OCI-LY7 (cell line): ENCODE data around the gene FOXP1. TPM values are rescaled to one million over a fixed set of nuclear protein-coding genes. Genes with fewer than 3 reads are reported as not detected.

Experiments used
- BruUV-seq: library from RNA; stranded (reverse); fragments of 400-500 nt; replicated peaks from 2 replicates; lab custom pipeline; 2021; lab: Mats Ljungman, UMichigan
- CTCF ChIA-PET: fragments of 300-600 bp; sonication (Branson Sonifier 250); formaldehyde crosslinking; loops from one replicate; lab custom pipeline; 2022; ENCODE audit warnings: antibody characterized with exemption; ENCODE audit not compliant: unreplicated experiment; lab: Charles Lee
- POLR2A ChIA-PET: fragments of 300-600 bp; sonication (Branson Sonifier 250); formaldehyde crosslinking; loops from one replicate; lab custom pipeline; 2022; ENCODE audit warnings: antibody characterized with exemption; lab: Charles Lee
- DNase-seq: peaks from one replicate; pipeline ENCODE4 v3.0.0-alpha.2; 2015; ENCODE audit warnings: low spot score
- H2AFZ ChIP-seq: fragments of 200-600 bp; sonication (generic), shearing (Covaris generic); 2 replicates; pipeline ENCODE4 v1.6.1; 2014; ENCODE audit warnings: mild to moderate bottlenecking, antibody characterized with exemption, low read length, moderate library complexity
- H3K27ac ChIP-seq: fragments of 200-600 bp; sonication (generic); 2 replicates; pipeline ENCODE4 v1.5.1; 2014; ENCODE audit warnings: mixed run types, low read depth, mild to moderate bottlenecking, moderate library complexity, low read length, inconsistent platforms; ENCODE audit not compliant: poor library complexity, severe bottlenecking
- H3K36me3 ChIP-seq: fragments of 200-600 bp; sonication (generic); 2 replicates; pipeline ENCODE4 v1.6.1; 2014; ENCODE audit warnings: mild to moderate bottlenecking, antibody characterized with exemption, low read length, moderate library complexity, mixed read lengths; ENCODE audit not compliant: insufficient read depth
- H3K4me1 ChIP-seq: fragments of 200-600 bp; sonication (generic); 2 replicates; pipeline ENCODE4 v1.5.1; 2014; ENCODE audit warnings: mild to moderate bottlenecking, low read length; ENCODE audit not compliant: insufficient read depth, poor library complexity, severe bottlenecking
- H3K4me2 ChIP-seq: fragments of 200-600 bp; sonication (generic); 2 replicates; pipeline ENCODE4 v1.6.1; 2014; ENCODE audit warnings: mild to moderate bottlenecking, low read length
- H3K4me3 ChIP-seq: fragments of 200-600 bp; sonication (generic); 2 replicates; pipeline ENCODE4 v1.5.1; 2014; ENCODE audit warnings: mild to moderate bottlenecking, low read depth, low read length; ENCODE audit not compliant: poor library complexity, severe bottlenecking
- H3K79me2 ChIP-seq: fragments of 200-600 bp; sonication (generic); 2 replicates; pipeline ENCODE4 v1.6.1; 2016; ENCODE audit warnings: low read depth, mild to moderate bottlenecking, low read length, moderate library complexity, mixed read lengths; ENCODE audit not compliant: insufficient read depth
- H3K9me2 ChIP-seq: fragments of 200-600 bp; sonication (generic); 2 replicates; pipeline ENCODE4 v1.6.1; 2016; ENCODE audit warnings: mild to moderate bottlenecking, low read length, mixed read lengths; ENCODE audit not compliant: insufficient read depth
- H3K9me3 ChIP-seq: fragments of 200-600 bp; sonication (generic); 2 replicates; pipeline ENCODE4 v1.6.1; 2014; ENCODE audit warnings: mild to moderate bottlenecking, mixed run types, low read length, mixed read lengths
- H4K20me1 ChIP-seq: fragments of 200-600 bp; sonication (generic); 2 replicates; pipeline ENCODE4 v1.6.1; 2014; ENCODE audit warnings: mild to moderate bottlenecking, antibody characterized with exemption, low read length, moderate library complexity, mixed read lengths; ENCODE audit not compliant: insufficient read depth
- EZH2phosphoT487 ChIP-seq: fragments of 200-600 bp; sonication (generic); IDR thresholded peaks from 2 replicates; pipeline ENCODE4 v1.6.1; 2018; ENCODE audit warnings: low read depth, borderline replicate concordance, mild to moderate bottlenecking, mixed run types, antibody characterized with exemption, low read length, moderate library complexity, mixed read lengths
- intact Hi-C: fragments of 100-400 bp; cut with micrococcal nuclease; formaldehyde crosslinking; loops from one replicate; pipeline ENCODE4 v1.10.0; 2022; ENCODE audit not compliant: unreplicated experiment
- total RNA-seq, 2 experiments: library from RNA; depleted of rRNA in 1 of 2; stranded (reverse); fragments of >200 nt in 1 of 2; shearing (Covaris generic) in 1 of 2; gene quantifications; 2 replicates each; pipeline ENCODE4 v1.2.3, GENCODE V29; 2014 to 2022
- TF ChIP-seq, protein P1 (sequence below): fragments of 200-600 bp; sonication (generic); conservative IDR thresholded peaks from 2 replicates; pipeline ENCODE4 v1.5.1; 2014; ENCODE audit warnings: mild to moderate bottlenecking, antibody characterized with exemption, low read length, moderate library complexity, mixed read lengths

FOXP1 gene
- total RNA-seq, 2 experiments from 2014 or later: 87.3 to 151 TPM

DNA sequence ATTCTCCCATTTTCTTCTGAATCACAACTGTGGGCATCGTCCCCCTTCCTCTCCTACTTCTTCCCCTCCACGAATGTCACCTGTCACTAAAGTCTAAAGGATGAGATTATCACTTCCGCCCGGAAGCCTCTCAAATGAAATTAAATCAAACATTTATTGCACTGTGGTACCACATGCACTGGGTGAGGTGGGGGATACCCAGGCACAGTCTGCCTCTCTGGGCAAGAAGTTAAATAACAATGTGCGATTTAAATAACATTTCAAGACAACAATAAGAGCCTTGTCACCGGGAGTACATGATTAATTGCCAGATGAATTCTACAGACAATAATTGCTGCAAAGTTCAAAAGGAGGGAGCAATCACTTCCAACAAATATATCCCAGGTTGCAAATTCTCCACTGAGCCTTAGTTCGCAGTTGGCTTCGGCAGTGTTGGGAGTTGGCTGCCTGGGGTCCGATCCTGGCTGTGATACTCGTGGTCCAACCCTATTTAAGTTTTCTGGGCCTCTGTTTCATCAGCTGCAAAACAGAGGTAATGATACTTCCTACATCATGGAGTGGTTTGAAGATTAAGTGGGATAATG, 77.7 kb downstream of the FOXP1 start:
- intact Hi-C loops: no loop called here
- H2AFZ ChIP-seq: no peak overlapping the region
- BruUV-seq: no TSS peak
- peaks cover 8% of the 10 kb centered on the region; the same call in 1 of the 2 replicates for H3K36me3 ChIP-seq
- no peak for DNase-seq
- H3K9me3 ChIP-seq: no peaks in the 10 kb centered on the region
- peaks cover 32% of the 10 kb centered on the region; the same call in 1 of the 2 replicates for H3K79me2 ChIP-seq
- CTCF ChIA-PET: no interaction called here
- no peaks in the 10 kb centered on the region for H3K9me2 ChIP-seq
- no peak overlapping the region for H3K4me3 ChIP-seq
- H3K27ac ChIP-seq: no peak overlapping the region
- TF ChIP-seq EZH2phosphoT487: no peak
- TF ChIP-seq, protein P1, sequence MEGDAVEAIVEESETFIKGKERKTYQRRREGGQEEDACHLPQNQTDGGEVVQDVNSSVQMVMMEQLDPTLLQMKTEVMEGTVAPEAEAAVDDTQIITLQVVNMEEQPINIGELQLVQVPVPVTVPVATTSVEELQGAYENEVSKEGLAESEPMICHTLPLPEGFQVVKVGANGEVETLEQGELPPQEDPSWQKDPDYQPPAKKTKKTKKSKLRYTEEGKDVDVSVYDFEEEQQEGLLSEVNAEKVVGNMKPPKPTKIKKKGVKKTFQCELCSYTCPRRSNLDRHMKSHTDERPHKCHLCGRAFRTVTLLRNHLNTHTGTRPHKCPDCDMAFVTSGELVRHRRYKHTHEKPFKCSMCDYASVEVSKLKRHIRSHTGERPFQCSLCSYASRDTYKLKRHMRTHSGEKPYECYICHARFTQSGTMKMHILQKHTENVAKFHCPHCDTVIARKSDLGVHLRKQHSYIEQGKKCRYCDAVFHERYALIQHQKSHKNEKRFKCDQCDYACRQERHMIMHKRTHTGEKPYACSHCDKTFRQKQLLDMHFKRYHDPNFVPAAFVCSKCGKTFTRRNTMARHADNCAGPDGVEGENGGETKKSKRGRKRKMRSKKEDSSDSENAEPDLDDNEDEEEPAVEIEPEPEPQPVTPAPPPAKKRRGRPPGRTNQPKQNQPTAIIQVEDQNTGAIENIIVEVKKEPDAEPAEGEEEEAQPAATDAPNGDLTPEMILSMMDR: no peak
- POLR2A ChIA-PET: interaction anchor here (0.7 to 1.2 kb wide), 3 partner anchors 8 to 88 kb away, joined by 3 to 5 read pairs (median 4); no protein-coding TSS in a partner anchor
- no peaks in the 10 kb centered on the region for H4K20me1 ChIP-seq
- H3K4me1 ChIP-seq: peaks cover 21% of the 10 kb centered on the region
- no peak overlapping the region for H3K4me2 ChIP-seq

GRCh38 chr3:71504250-71505036, 79.1 kb downstream of the FOXP1 start:
- no peak for DNase-seq
- Histone ChIP-seq H2AFZ (no peak overlapping the region), H3K9me2 (no peaks in the 10 kb centered on the region), H4K20me1 (0 out of 2 replicates have a peak, but pooled peaks cover 2% of the 10 kb centered on the region), H3K9me3 (no peaks in the 10 kb centered on the region), H3K4me1 (peaks cover 11% of the 10 kb centered on the region), H3K79me2 (peaks cover 25% of the 10 kb centered on the region; the same call in 1 of the 2 replicates), H3K27ac (no peak overlapping the region), H3K36me3 (peaks cover 8% of the 10 kb centered on the region; the same call in 1 of the 2 replicates), H3K4me3 (no peak overlapping the region), H3K4me2 (no peak overlapping the region)
- TF ChIP-seq, protein P1: no peak
- no peak for TF ChIP-seq EZH2phosphoT487
- intact Hi-C loops: no loop called here
- CTCF ChIA-PET: no interaction called here
- POLR2A ChIA-PET: no interaction called here
- no TSS peak for BruUV-seq
